Ovary (tissue), 9 donors: ENCODE data around the gene TM9SF4. TPM values are rescaled to one million over a fixed set of nuclear protein-coding genes. Genes with fewer than 3 reads are reported as not detected.

Experiments used
- DNase-seq, 5 donors: peaks; one replicate each; pipeline ENCODE4 v3.0.0-alpha.2; 2019 to 2020
- H3K27ac ChIP-seq, 2 donors: fragments of 200-600 bp; one replicate each; pipeline versions ENCODE4 v1.5.1 to v1.8.0; 2019 to 2022
- H3K27me3 ChIP-seq: fragments of 200-600 bp; one replicate; pipeline ENCODE4 v1.8.0; 2022
- H3K36me3 ChIP-seq: fragments of 200-600 bp; sonication (generic); one replicate; pipeline ENCODE4 v1.5.1; 2019
- H3K4me1 ChIP-seq: one replicate; pipeline ENCODE4 v1.8.1; 2013; ENCODE audit warnings: mild to moderate bottlenecking, moderate library complexity; ENCODE audit not compliant: insufficient read depth
- H3K4me3 ChIP-seq: fragments of 200-600 bp; sonication (generic); one replicate; pipeline ENCODE4 v1.5.1; 2017
- H3K9me3 ChIP-seq, 2 donors: fragments of 200-600 bp in 1 of 2; sonication (generic) in 1 of 2; one replicate each; pipeline versions ENCODE4 v1.5.1 to v1.8.1; 2013 to 2019; ENCODE audit warnings: mild to moderate bottlenecking in 1 of 2, moderate library complexity in 1 of 2
- CTCF ChIP-seq, 3 donors: fragments of 450-650 bp in 2 of 3; fragments of 200-600 bp in 1 of 3; IDR thresholded peaks; one replicate each; pipeline versions ENCODE4 v1.5.1 to v1.8.0; 2016 to 2022; ENCODE audit warnings: antibody characterized with exemption in 3 of 3, mild to moderate bottlenecking in 1 of 3
- EP300 ChIP-seq: sonication (generic); formaldehyde crosslinking; IDR thresholded peaks from one replicate; pipeline ENCODE4 v1.6.1; 2017; ENCODE audit warnings: antibody characterized with exemption
- POLR2A ChIP-seq: fragments of 450-650 bp; IDR thresholded peaks from one replicate; pipeline ENCODE4 v1.6.1; 2017; ENCODE audit warnings: antibody characterized with exemption, mild to moderate bottlenecking, moderate library complexity
- WGBS, 3 donors: extraction: QIAGEN DNeasy Blood & Tissue Kit in 1 of 3; methylation state at CpG; one replicate each; pipeline versions ENCODE4 v1.1.5 to v1.1.7; 2013 to 2017; 5-methylcytosine and 5-hydroxymethylcytosine counted together
- intact Hi-C, 4 donors: fragments of 100-400 bp; cut with DNase I; formaldehyde crosslinking; loops; one replicate each; pipeline versions ENCODE4 v1.11.0 to v1.15.1; 2022 to 2023
- polyA plus RNA-seq, 2 donors: library from polyadenylated mRNA; stranded (reverse); fragments of 200-250 nt in 1 of 2; fragments of 350-450 nt in 1 of 2; fragmentation: Illumina TruSeq in 1 of 2; extraction: RNeasy Lipid Tissue Mini Kit (QIAGEN cat#74804) in 1 of 2; gene quantifications; one replicate each; pipeline ENCODE4 v1.2.3, GENCODE V29; 2013 to 2014
- total RNA-seq, 7 donors: library from RNA; depleted of rRNA in 2 of 7; stranded (reverse); fragments of >200 nt in 2 of 7; fragmentation: NEBNext Ultra II Directional in 3 of 7; extraction: Animal tissue kit (Norgen Biotek cat#: 25700) in 3 of 7; gene quantifications; one replicate each; pipeline versions ENCODE4 v1.1.0 to v1.2.4, GENCODE V29; 2016 to 2023
- donor health status: DM: no; HTN: no; CAD: no; lungs with moderate emphysema.
- donor health status: DM: no; HTN: no; CAD: no.
- donor health status: Bipolar disorder and iron deficiency.
- donor health status: DM: yes; HTN: yes; CAD: no.
- donor health status: DM: no; HTN: no; CAD: no.
- donor health status: DM: yes; HTN: yes; CAD: no.

TM9SF4 gene
- total and polyA plus RNA-seq, 9 donors: 16.2 to 51.0 (median 37.2) TPM

- H3K4me1 ChIP-seq: no peaks in the 10 kb centered on the region
- WGBS, 3 donors: 84 to 91% (median 86%) methylated on average over 6 of the region's 6 CpGs
Observed at GRCh38 chr20:32083469-32083868, 26.0 kb upstream of the TM9SF4 start.

GRCh38 chr20:32087070-32087469, 22.4 kb upstream of the TM9SF4 start:
- H3K36me3 ChIP-seq: no peaks in the 10 kb centered on the region
- intact Hi-C loops: no loop called here
- TF ChIP-seq CTCF (IDR thresholded peaks at IDR 0.05) (no peak), EP300 (no peak), POLR2A (no peak)
- no peaks in the 10 kb centered on the region for H3K27me3 ChIP-seq
- 78 to 80% (median 79%) methylated on average over 3 of the region's 3 CpGs for WGBS, 3 donors
- H3K9me3 ChIP-seq: no peaks in the 10 kb centered on the region
- DNase-seq: no peak
- H3K4me1 ChIP-seq: no peaks in the 10 kb centered on the region
- no peak overlapping the region for H3K27ac ChIP-seq
- no peak overlapping the region for H3K4me3 ChIP-seq

More at GRCh38 chr20:32083469-32083868, 26.0 kb upstream of the TM9SF4 start:
- TF ChIP-seq CTCF (IDR thresholded peaks at IDR 0.05): no peak
- no peak for TF ChIP-seq POLR2A
- no peak for TF ChIP-seq EP300
- no peaks in the 10 kb centered on the region for H3K36me3 ChIP-seq
- no peak for DNase-seq
- H3K27me3 ChIP-seq: no peaks in the 10 kb centered on the region
- intact Hi-C loops: no loop called here
- no peak overlapping the region for H3K4me3 ChIP-seq
- H3K27ac ChIP-seq: no peak overlapping the region
- H3K9me3 ChIP-seq: no peaks in the 10 kb centered on the region

- H3K4me1 ChIP-seq: no peaks in the 10 kb centered on the region
- 87 to 95% (median 89%) methylated on average over 3 of the region's 3 CpGs for WGBS, 3 donors
- intact Hi-C loops: no loop called here
- TF ChIP-seq POLR2A (no peak), CTCF (IDR thresholded peaks at IDR 0.05) (no peak), EP300 (no peak)
- H3K27me3 ChIP-seq: no peaks in the 10 kb centered on the region
- no peaks in the 10 kb centered on the region for H3K36me3 ChIP-seq
- no peak overlapping the region for H3K27ac ChIP-seq
- no peak for DNase-seq
- H3K9me3 ChIP-seq: no peaks in the 10 kb centered on the region
- H3K4me3 ChIP-seq: no peak overlapping the region
Observed at GRCh38 chr20:32088759-32089158, 20.8 kb upstream of the TM9SF4 start.

- no peak for DNase-seq
- Histone ChIP-seq H3K36me3 (no peaks in the 10 kb centered on the region), H3K27me3 (no peaks in the 10 kb centered on the region), H3K4me3 (no peak overlapping the region), H3K4me1 (no peaks in the 10 kb centered on the region), H3K27ac (no peak overlapping the region), H3K9me3 (no peaks in the 10 kb centered on the region)
- WGBS, 3 donors: 54 to 56% (median 54%) methylated on average over 5 of the region's 5 CpGs
- TF ChIP-seq EP300 (no peak), CTCF (IDR thresholded peaks at IDR 0.05) (no peak), POLR2A (no peak)
- intact Hi-C loops: no loop called here
Observed at GRCh38 chr20:32089637-32090362, 19.7 kb upstream of the TM9SF4 start.
